SK-N-SH (cell line): ENCODE data around the gene DNAH9. TPM values are rescaled to one million over a fixed set of nuclear protein-coding genes. Genes with fewer than 3 reads are reported as not detected.

ENCODE experiments used
- CTCF ChIA-PET: fragments of 300-600, 350-600 bp; formaldehyde crosslinking; extraction: SDS; loops from one replicate; lab custom pipeline; 2021; lab: Yijun Ruan, JAX
- POLR2A ChIA-PET: fragments of 350-600 bp; sonication (Branson Sonifier 250); formaldehyde crosslinking; extraction: SDS; loops from one replicate; lab custom pipeline; 2020; ENCODE audit warnings: antibody characterized with exemption, inconsistent platforms; lab: Yijun Ruan, JAX
- DNase-seq: peaks from one replicate; pipeline ENCODE4 v3.0.0; 2012
- H2AFZ ChIP-seq: fragments of 200-600 bp; sonication (generic); 2 replicates; pipeline ENCODE4 v1.8.1; 2016; ENCODE audit warnings: antibody characterized with exemption, mild to moderate bottlenecking, low read depth
- H3F3A ChIP-seq: fragments of 200-600 bp; sonication (generic); replicated peaks from 2 replicates; pipeline ENCODE3; 2016; ENCODE audit warnings: antibody characterized with exemption, mild to moderate bottlenecking; ENCODE audit not compliant: insufficient read depth
- H3K27ac ChIP-seq, 2 experiments: fragments of 200-500 bp in 1 of 2; fragments of 200-600 bp in 1 of 2; sonication (Bioruptor generic) in 1 of 2; sonication (generic), shearing (Covaris generic) in 1 of 2; 2 replicates each; pipeline versions ENCODE4 v1.5.1 to v1.6.1; 2014 to 2016; ENCODE audit warnings: low read depth in 2 of 2, inconsistent platforms in 1 of 2, low read length in 1 of 2, mild to moderate bottlenecking in 1 of 2, mixed read lengths in 1 of 2
- H3K27me3 ChIP-seq: fragments of 200-600 bp; sonication (generic), shearing (Covaris generic); 2 replicates; pipeline ENCODE4 v1.6.1; 2016; ENCODE audit warnings: mixed run types; ENCODE audit not compliant: insufficient read depth
- H3K36me3 ChIP-seq, 2 experiments: fragments of 200-500 bp in 1 of 2; fragments of 200-600 bp in 1 of 2; sonication (Bioruptor generic) in 1 of 2; sonication (generic) in 1 of 2; replicated peaks in 1 of 2; 2 replicates each; pipeline versions ENCODE3 to v1.5.1; 2014 to 2016; ENCODE audit warnings: low read length in 1 of 2, mild to moderate bottlenecking in 1 of 2; ENCODE audit not compliant: insufficient read depth in 2 of 2, control insufficient read depth in 1 of 2
- H3K4me1 ChIP-seq, 2 experiments: fragments of 200-500 bp in 1 of 2; fragments of 200-600 bp in 1 of 2; sonication (Bioruptor generic) in 1 of 2; sonication (generic), shearing (Covaris generic) in 1 of 2; 2 replicates each; pipeline versions ENCODE4 v1.5.1 to v1.6.1; 2014 to 2016; ENCODE audit warnings: low read depth in 1 of 2, low read length in 1 of 2, mixed run types in 1 of 2; ENCODE audit not compliant: insufficient read depth in 2 of 2, control insufficient read depth in 1 of 2
- H3K4me2 ChIP-seq: fragments of 200-600 bp; sonication (generic), shearing (Covaris generic); 2 replicates; pipeline ENCODE4 v1.6.1; 2017; ENCODE audit warnings: mixed run types
- H3K4me3 ChIP-seq, 2 experiments: fragments of 200-500 bp in 1 of 2; fragments of 200-600 bp in 1 of 2; sonication (Bioruptor generic) in 1 of 2; sonication (generic), shearing (Covaris generic) in 1 of 2; 2 replicates each; pipeline versions ENCODE4 v1.5.1 to v1.8.1; 2014 to 2016; ENCODE audit warnings: low read depth in 2 of 2, inconsistent platforms in 1 of 2, low read length in 1 of 2, mild to moderate bottlenecking in 1 of 2, mixed read lengths in 1 of 2, moderate library complexity in 1 of 2
- H3K79me2 ChIP-seq: fragments of 200-600 bp; sonication (generic); 2 replicates; pipeline ENCODE4 v1.8.1; 2017; ENCODE audit warnings: mild to moderate bottlenecking; ENCODE audit not compliant: insufficient read depth
- H3K9ac ChIP-seq: fragments of 200-600 bp; sonication (generic); 2 replicates; pipeline ENCODE4 v1.6.1; 2017; ENCODE audit warnings: mixed run types
- H3K9me2 ChIP-seq: fragments of 200-600 bp; sonication (generic); 2 replicates; pipeline ENCODE4 v1.6.1; 2017; ENCODE audit warnings: mixed run types
- H3K9me3 ChIP-seq: fragments of 200-600 bp; sonication (generic); 2 replicates; pipeline ENCODE4 v1.6.1; 2017; ENCODE audit warnings: mixed run types, mild to moderate bottlenecking, moderate library complexity
- H4K20me1 ChIP-seq: fragments of 200-600 bp; sonication (generic); 2 replicates; pipeline ENCODE4 v1.6.1; 2017; ENCODE audit warnings: mild to moderate bottlenecking, mixed run types; ENCODE audit not compliant: insufficient read depth
- CHD2 ChIP-seq: fragments of 150-350 bp; IDR thresholded peaks from 2 replicates; pipeline ENCODE4 v1.6.1; 2018; ENCODE audit warnings: low read length; ENCODE audit not compliant: partially characterized antibody
- ELF1 ChIP-seq: IDR thresholded peaks from 2 replicates; pipeline ENCODE4 v1.4.0; 2012
- EP300 ChIP-seq, 2 experiments: IDR thresholded peaks; 2 replicates each; pipeline versions ENCODE4 v1.4.0 to v1.6.1; 2012; ENCODE audit warnings: borderline replicate concordance in 1 of 2, low read depth in 1 of 2, low read length in 1 of 2
- FOXJ3 ChIP-seq: sonication (generic); formaldehyde crosslinking; IDR thresholded peaks from 2 replicates; pipeline ENCODE4 v1.5.1; 2020; ENCODE audit warnings: mild to moderate bottlenecking, missing genetic modification reagents
- GABPA ChIP-seq: IDR thresholded peaks from 2 replicates; pipeline ENCODE4 v1.4.0; 2012; ENCODE audit warnings: low read depth, mild to moderate bottlenecking
- GATA2 ChIP-seq: sonication (generic); formaldehyde crosslinking; IDR thresholded peaks from 2 replicates; pipeline ENCODE4 v1.5.0; 2020; ENCODE audit warnings: mild to moderate bottlenecking, missing genetic modification reagents
- MAX ChIP-seq: IDR thresholded peaks from 2 replicates; pipeline ENCODE4 v1.4.0; 2012; ENCODE audit warnings: low read depth
- MEF2A ChIP-seq: IDR thresholded peaks from 2 replicates; pipeline ENCODE4 v1.4.0; 2012; ENCODE audit warnings: low read depth, borderline replicate concordance
- NRF1 ChIP-seq: IDR thresholded peaks from 2 replicates; pipeline ENCODE4 v1.6.1; 2012; ENCODE audit warnings: low read depth, mild to moderate bottlenecking, low read length
- RAD21 ChIP-seq: IDR thresholded peaks from 2 replicates; pipeline ENCODE4 v1.6.1; 2012; ENCODE audit warnings: mild to moderate bottlenecking, low read length
- RCOR1 ChIP-seq: fragments of 150-350 bp; IDR thresholded peaks from 2 replicates; pipeline ENCODE4 v1.6.1; 2017; ENCODE audit warnings: antibody characterized with exemption, low read length
- RXRA ChIP-seq: IDR thresholded peaks from 2 replicates; pipeline ENCODE4 v1.4.0; 2012; ENCODE audit warnings: low read depth, mild to moderate bottlenecking, borderline replicate concordance
- SIN3A ChIP-seq: IDR thresholded peaks from 2 replicates; pipeline ENCODE4 v1.6.1; 2012; ENCODE audit warnings: low read depth, mild to moderate bottlenecking, low read length, moderate library complexity, borderline replicate concordance
- TCF12 ChIP-seq: IDR thresholded peaks from 2 replicates; pipeline ENCODE4 v1.4.0; 2012
- TEAD4 ChIP-seq: IDR thresholded peaks from 2 replicates; pipeline ENCODE4 v1.4.0; 2012; ENCODE audit warnings: mild to moderate bottlenecking, borderline replicate concordance; ENCODE audit not compliant: insufficient read depth
- WGBS: methylation state at CpG from one replicate; pipeline ENCODE4 v1.1.6; 2017; ENCODE audit warnings: low lambda C conversion rate; 5-methylcytosine and 5-hydroxymethylcytosine counted together
- polyA plus RNA-seq, 3 experiments: library from polyadenylated mRNA; depleted of rRNA; stranded (reverse); fragments of >200 nt; gene quantifications; 2 replicates each; pipeline ENCODE4 v1.2.3, GENCODE V29; 2012
- TF ChIP-seq, protein P1 (sequence below): fragments of 200-600 bp; sonication (generic); IDR thresholded peaks from 2 replicates; pipeline ENCODE4 v1.6.1; 2017; ENCODE audit warnings: antibody characterized with exemption, mild to moderate bottlenecking, moderate library complexity
- TF ChIP-seq, protein P2 (sequence below): IDR thresholded peaks from 2 replicates; pipeline ENCODE4 v1.4.0; 2012; ENCODE audit warnings: low read depth, borderline replicate concordance
- TF ChIP-seq, protein P3 (sequence below): fragments of 150-350 bp; IDR thresholded peaks from 2 replicates; pipeline ENCODE4 v1.6.1; 2016; ENCODE audit warnings: mild to moderate bottlenecking, low read depth, low read length

DNAH9 gene
- polyA plus RNA-seq, 1 of the 3 experiments (the other 2 are of a cell fraction), result not detected

DNA sequence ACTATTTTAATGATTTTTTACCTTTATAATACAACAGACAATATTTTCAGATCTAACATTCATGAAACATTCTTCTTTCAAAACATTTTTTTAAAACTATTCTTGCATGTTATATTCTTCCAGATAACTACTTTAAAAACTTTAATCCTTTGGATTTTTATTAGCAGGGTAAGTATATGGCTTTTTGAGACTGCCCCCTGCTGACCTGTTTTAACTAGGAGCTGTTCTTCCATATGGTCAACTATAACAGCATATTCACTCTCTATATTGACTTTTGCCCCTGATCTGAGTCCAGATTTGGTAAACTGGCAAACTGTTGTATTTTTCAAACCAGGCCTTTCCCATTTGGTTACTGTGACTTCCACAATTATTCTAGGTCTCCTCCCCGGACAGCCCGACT, 382.5 kb downstream of the DNAH9 start:
- POLR2A ChIA-PET, result no interaction called here
- Histone ChIP-seq H3K27me3 (no peaks in the 10 kb centered on the region), H3K36me3 (peaks cover 29 to 45% of the 10 kb centered on the region in 2 experiments), H3K79me2 (no peaks in the 10 kb centered on the region), H3K27ac (no peak overlapping the region), H2AFZ (no peak overlapping the region), H3K9me2 (no peaks in the 10 kb centered on the region), H3K4me2 (no peak overlapping the region), H3F3A (no peaks in the 10 kb centered on the region), H3K9ac (no peak overlapping the region), H3K4me3 (no peak overlapping the region; a peak in 1 of 4 replicates), H3K9me3 (no peaks in the 10 kb centered on the region), H3K4me1 (no peaks in the 10 kb centered on the region), H4K20me1 (no peaks in the 10 kb centered on the region)
- TF ChIP-seq, protein P1, sequence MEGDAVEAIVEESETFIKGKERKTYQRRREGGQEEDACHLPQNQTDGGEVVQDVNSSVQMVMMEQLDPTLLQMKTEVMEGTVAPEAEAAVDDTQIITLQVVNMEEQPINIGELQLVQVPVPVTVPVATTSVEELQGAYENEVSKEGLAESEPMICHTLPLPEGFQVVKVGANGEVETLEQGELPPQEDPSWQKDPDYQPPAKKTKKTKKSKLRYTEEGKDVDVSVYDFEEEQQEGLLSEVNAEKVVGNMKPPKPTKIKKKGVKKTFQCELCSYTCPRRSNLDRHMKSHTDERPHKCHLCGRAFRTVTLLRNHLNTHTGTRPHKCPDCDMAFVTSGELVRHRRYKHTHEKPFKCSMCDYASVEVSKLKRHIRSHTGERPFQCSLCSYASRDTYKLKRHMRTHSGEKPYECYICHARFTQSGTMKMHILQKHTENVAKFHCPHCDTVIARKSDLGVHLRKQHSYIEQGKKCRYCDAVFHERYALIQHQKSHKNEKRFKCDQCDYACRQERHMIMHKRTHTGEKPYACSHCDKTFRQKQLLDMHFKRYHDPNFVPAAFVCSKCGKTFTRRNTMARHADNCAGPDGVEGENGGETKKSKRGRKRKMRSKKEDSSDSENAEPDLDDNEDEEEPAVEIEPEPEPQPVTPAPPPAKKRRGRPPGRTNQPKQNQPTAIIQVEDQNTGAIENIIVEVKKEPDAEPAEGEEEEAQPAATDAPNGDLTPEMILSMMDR, result peak; percentile 46
- no peak for TF ChIP-seq MEF2A
- CTCF ChIA-PET, result interaction anchor here (1.4 kb wide), 2 partner anchors 46 to 1105 kb away, joined by 3 read pairs; no protein-coding TSS in a partner anchor
- no peak for DNase-seq
- WGBS, result 94% methylated on average over 2 of the region's 2 CpGs

GRCh38 chr17:11981862-11982261, 383.6 kb downstream of the DNAH9 start:
- no peaks in the 10 kb centered on the region for H3K9me3 ChIP-seq
- H4K20me1 ChIP-seq, result no peaks in the 10 kb centered on the region
- no peak overlapping the region for H3K9ac ChIP-seq
- H3K4me2 ChIP-seq, result no peak overlapping the region
- H3F3A ChIP-seq, result no peaks in the 10 kb centered on the region
- no peaks in the 10 kb centered on the region for H3K79me2 ChIP-seq
- no peaks in the 10 kb centered on the region for H3K4me1 ChIP-seq
- no peak overlapping the region for H2AFZ ChIP-seq
- DNase-seq, result no peak
- no peaks in the 10 kb centered on the region for H3K27me3 ChIP-seq
- H3K27ac ChIP-seq, result no peak overlapping the region
- TF ChIP-seq RCOR1 (no peak), MAX (no peak), SIN3A (no peak), CHD2 (no peak), TCF12 (no peak), RAD21 (no peak), GATA2 (no peak), NRF1 (no peak), EP300 (IDR thresholded peaks at IDR 0.05; ENCODE audit: borderline replicate concordance in 1 of 2, low read depth in 1 of 2, low read length in 1 of 2) (no peak), GABPA (no peak), MEF2A (no peak), RXRA (no peak), TEAD4 (no peak), ELF1 (no peak), FOXJ3 (CRISPR knock-in tag) (no peak)
- TF ChIP-seq, protein P2, sequence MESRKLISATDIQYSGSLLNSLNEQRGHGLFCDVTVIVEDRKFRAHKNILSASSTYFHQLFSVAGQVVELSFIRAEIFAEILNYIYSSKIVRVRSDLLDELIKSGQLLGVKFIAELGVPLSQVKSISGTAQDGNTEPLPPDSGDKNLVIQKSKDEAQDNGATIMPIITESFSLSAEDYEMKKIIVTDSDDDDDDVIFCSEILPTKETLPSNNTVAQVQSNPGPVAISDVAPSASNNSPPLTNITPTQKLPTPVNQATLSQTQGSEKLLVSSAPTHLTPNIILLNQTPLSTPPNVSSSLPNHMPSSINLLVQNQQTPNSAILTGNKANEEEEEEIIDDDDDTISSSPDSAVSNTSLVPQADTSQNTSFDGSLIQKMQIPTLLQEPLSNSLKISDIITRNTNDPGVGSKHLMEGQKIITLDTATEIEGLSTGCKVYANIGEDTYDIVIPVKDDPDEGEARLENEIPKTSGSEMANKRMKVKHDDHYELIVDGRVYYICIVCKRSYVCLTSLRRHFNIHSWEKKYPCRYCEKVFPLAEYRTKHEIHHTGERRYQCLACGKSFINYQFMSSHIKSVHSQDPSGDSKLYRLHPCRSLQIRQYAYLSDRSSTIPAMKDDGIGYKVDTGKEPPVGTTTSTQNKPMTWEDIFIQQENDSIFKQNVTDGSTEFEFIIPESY, result no peak
- TF ChIP-seq, protein P3, sequence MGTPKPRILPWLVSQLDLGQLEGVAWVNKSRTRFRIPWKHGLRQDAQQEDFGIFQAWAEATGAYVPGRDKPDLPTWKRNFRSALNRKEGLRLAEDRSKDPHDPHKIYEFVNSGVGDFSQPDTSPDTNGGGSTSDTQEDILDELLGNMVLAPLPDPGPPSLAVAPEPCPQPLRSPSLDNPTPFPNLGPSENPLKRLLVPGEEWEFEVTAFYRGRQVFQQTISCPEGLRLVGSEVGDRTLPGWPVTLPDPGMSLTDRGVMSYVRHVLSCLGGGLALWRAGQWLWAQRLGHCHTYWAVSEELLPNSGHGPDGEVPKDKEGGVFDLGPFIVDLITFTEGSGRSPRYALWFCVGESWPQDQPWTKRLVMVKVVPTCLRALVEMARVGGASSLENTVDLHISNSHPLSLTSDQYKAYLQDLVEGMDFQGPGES, result no peak
- no peak overlapping the region for H3K4me3 ChIP-seq
- 84% methylated on average over 4 of the region's 4 CpGs for WGBS
- no peaks in the 10 kb centered on the region for H3K9me2 ChIP-seq
- peaks cover 29 to 44% of the 10 kb centered on the region in 2 experiments for H3K36me3 ChIP-seq
- CTCF ChIA-PET, result interaction anchor here (0.7 to 1.5 kb wide), 5 partner anchors 45 to 1106 kb away, joined by 3 to 4 read pairs (median 3); no protein-coding TSS in a partner anchor
- POLR2A ChIA-PET, result no interaction called here
